Activated T-cell treated with anti-CD3 and anti-CD28 coated beads, Interleukin-2, amount 50 U/mL, for 72 hours (primary cell): ENCODE data around the gene MTX1. TPM values are rescaled to one million over a fixed set of nuclear protein-coding genes. Genes with fewer than 3 reads are reported as not detected.
"Not testable (repeated sequence)": the region's sequence is repeated elsewhere in the genome, so short reads cannot be mapped to it uniquely, and the experiment has no call there.

Experiments
- ATAC-seq, 2 donors: fragments of 150-1000 bp; cut with Tn5 transposase; replicated peaks in 1 of 2; 2 replicates each; pipeline ENCODE4 v1.10.0; 2021; ENCODE audit warnings: moderate library complexity in 2 of 2, mild to moderate bottlenecking in 1 of 2
- DNase-seq, 2 donors: peaks; one replicate each; pipeline ENCODE4 v3.0.0; 2021 to 2022; ENCODE audit warnings: mixed read lengths in 1 of 2
- H3K27ac Mint-ChIP-seq: one replicate; pipeline ENCODE4 v1.8.0; 2022; ENCODE audit warnings: mild to moderate bottlenecking, moderate library complexity, mixed read lengths
- H3K27me3 Mint-ChIP-seq: one replicate; pipeline ENCODE4 v1.8.0; 2022; ENCODE audit warnings: low read depth, mixed read lengths
- H3K36me3 Mint-ChIP-seq, 2 donors: one replicate each; pipeline ENCODE4 v1.8.0; 2022; ENCODE audit warnings: mixed read lengths in 2 of 2, mild to moderate bottlenecking in 1 of 2; ENCODE audit not compliant: insufficient read depth in 2 of 2
- H3K4me1 Mint-ChIP-seq: one replicate; pipeline ENCODE4 v1.8.0; 2022; ENCODE audit warnings: low read depth, mixed read lengths
- H3K4me3 Mint-ChIP-seq, 2 donors: one replicate each; pipeline ENCODE4 v1.8.0; 2022; ENCODE audit warnings: mild to moderate bottlenecking in 2 of 2, mixed read lengths in 2 of 2, moderate library complexity in 2 of 2
- H3K9me3 Mint-ChIP-seq, 2 donors: one replicate each; pipeline ENCODE4 v1.8.0; 2022; ENCODE audit warnings: mixed read lengths in 2 of 2
- total RNA-seq, 2 donors: library from RNA; stranded (reverse); gene quantifications; one replicate each; pipeline ENCODE4 v1.2.3, GENCODE V29; 2022

The MTX1 gene
- total RNA-seq, 2 donors from 2014 or later = 25.5 to 27.4 TPM

DNA sequence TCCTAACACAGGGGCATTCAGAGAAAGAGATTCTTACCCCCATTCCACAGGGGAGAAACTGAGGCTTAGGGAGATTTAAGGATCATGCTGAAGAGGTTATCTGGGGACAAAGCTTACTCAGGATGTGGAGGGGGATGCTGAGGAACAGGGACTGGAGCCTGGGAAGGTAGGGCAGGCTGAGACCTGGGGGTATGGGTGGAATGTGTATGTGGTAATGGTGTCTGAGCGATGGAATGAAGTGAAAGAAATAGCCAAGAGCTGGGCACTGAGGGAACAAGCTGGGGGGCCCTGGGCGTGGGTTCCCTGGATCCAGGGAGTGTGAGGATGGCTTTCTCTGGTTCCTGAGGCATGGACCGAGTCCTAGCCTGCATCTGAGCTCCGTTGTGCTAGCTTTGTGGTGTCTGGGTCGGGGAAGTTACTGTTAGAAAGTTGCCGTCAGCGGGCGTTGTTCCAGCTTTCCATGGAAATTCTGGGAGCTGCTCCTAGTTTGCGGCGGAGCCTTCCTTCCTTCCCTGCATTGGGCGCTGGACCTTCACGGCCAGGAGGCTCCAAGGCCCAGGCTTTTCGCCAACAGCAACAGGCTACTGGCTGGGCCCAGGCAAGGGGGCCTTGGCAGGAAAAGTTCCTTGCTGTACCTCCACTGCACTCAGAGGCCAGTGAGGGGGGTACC lies 3.0 kb downstream of the MTX1 start:
- not testable (repeated sequence) for DNase-seq, H3K36me3 Mint-ChIP-seq, H3K9me3 Mint-ChIP-seq, H3K4me3 Mint-ChIP-seq, ATAC-seq, H3K27me3 Mint-ChIP-seq, H3K27ac Mint-ChIP-seq
- H3K4me1 Mint-ChIP-seq = peaks cover 35% of the 10 kb centered on the region

DNA sequence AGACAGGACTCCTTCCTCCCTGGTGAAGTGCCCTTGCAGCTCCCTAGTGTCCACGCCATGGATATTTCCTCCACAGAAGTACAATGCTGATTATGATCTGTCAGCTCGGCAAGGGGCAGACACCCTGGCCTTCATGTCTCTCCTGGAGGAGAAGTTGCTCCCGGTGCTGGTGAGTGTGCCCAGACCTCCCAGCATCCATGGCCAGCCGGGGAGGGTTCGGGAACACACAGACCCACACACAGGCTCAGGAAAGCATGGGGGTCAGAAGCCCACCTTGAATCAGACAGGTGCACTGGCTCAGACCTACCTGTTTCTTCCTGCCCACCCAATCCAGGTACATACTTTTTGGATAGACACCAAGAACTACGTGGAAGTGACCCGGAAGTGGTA lies 3.6 kb downstream of the MTX1 start:
- not testable (repeated sequence) for H3K9me3 Mint-ChIP-seq, H3K36me3 Mint-ChIP-seq, ATAC-seq, H3K4me3 Mint-ChIP-seq, DNase-seq, H3K27me3 Mint-ChIP-seq, H3K27ac Mint-ChIP-seq
- peaks cover 30% of the 10 kb centered on the region for H3K4me1 Mint-ChIP-seq

DNA sequence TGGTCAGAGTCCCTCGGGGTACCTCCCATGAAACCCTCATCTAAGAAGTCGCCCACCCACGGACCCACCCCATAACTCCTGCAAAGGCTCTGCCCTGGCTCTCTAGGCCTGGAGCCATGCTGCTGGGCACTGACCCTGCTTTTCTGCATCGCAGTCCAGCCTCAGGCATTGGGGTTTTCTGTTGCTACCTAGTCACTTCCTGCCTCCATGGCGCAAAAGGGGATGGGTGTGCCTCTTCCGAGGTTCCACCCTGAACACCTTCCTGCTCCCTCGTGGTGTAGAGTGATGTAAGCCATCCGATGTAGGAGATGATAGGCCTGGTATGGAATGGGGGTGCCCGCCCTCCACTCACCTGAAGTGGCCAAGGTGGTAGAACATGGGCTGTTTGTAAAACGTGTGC lies 6.2 kb downstream of the MTX1 start:
- not testable (repeated sequence) for DNase-seq, H3K27ac Mint-ChIP-seq, H3K4me3 Mint-ChIP-seq, H3K9me3 Mint-ChIP-seq, H3K36me3 Mint-ChIP-seq, H3K27me3 Mint-ChIP-seq
- peaks cover 22% of the 10 kb centered on the region for H3K4me1 Mint-ChIP-seq
- ATAC-seq = peak in 1 of 2 donors; percentile 14

GRCh38 chr1:155218854-155219591 lies 10.5 kb downstream of the MTX1 start:
- ATAC-seq (peak; percentile 31 to 49), DNase-seq (peak in 1 of 2 donors; percentile 24)
- H3K4me3 Mint-ChIP-seq = peak overlapping the region; percentile 11 to 75
- H3K4me1 Mint-ChIP-seq = peaks cover 21% of the 10 kb centered on the region
- H3K36me3 Mint-ChIP-seq = no peaks in the 10 kb centered on the region
- H3K27ac Mint-ChIP-seq = no peak overlapping the region
- no peaks in the 10 kb centered on the region for H3K27me3 Mint-ChIP-seq
- H3K9me3 Mint-ChIP-seq = no peaks in the 10 kb centered on the region

- no peak overlapping the region for H3K27ac Mint-ChIP-seq
- no peak for DNase-seq
Observed at GRCh38 chr1:155219592-155220031, 11.1 kb downstream of the MTX1 start.

GRCh38 chr1:155220211-155220965 lies 11.9 kb downstream of the MTX1 start:
- H3K4me3 Mint-ChIP-seq, H3K36me3 Mint-ChIP-seq, H3K27me3 Mint-ChIP-seq, ATAC-seq, DNase-seq, H3K9me3 Mint-ChIP-seq, H3K27ac Mint-ChIP-seq: not testable (repeated sequence)
- peaks cover 26% of the 10 kb centered on the region for H3K4me1 Mint-ChIP-seq

More at GRCh38 chr1:155219592-155220031, 11.1 kb downstream of the MTX1 start:
- H3K9me3 Mint-ChIP-seq = no peaks in the 10 kb centered on the region
- peaks cover 25% of the 10 kb centered on the region for H3K4me1 Mint-ChIP-seq
- H3K27me3 Mint-ChIP-seq = no peaks in the 10 kb centered on the region
- H3K36me3 Mint-ChIP-seq = no peaks in the 10 kb centered on the region
- ATAC-seq = peak; percentile 45 to 53
- peak overlapping the region in 1 of 2 donors; percentile 75 for H3K4me3 Mint-ChIP-seq

- H3K4me1 Mint-ChIP-seq = peaks cover 47% of the 10 kb centered on the region
- no peak overlapping the region for H3K4me3 Mint-ChIP-seq
- H3K9me3 Mint-ChIP-seq = no peaks in the 10 kb centered on the region
- no peak for ATAC-seq
- no peaks in the 10 kb centered on the region for H3K27me3 Mint-ChIP-seq
- no peak overlapping the region for H3K27ac Mint-ChIP-seq
- DNase-seq = no peak
- H3K36me3 Mint-ChIP-seq = no peaks in the 10 kb centered on the region
Observed at GRCh38 chr1:155223047-155223446, 14.6 kb downstream of the MTX1 start.

GRCh38 chr1:155225404-155225759 lies 16.9 kb downstream of the MTX1 start:
- peak overlapping the region; percentile 76 for H3K27ac Mint-ChIP-seq
- H3K27me3 Mint-ChIP-seq, H3K36me3 Mint-ChIP-seq, H3K9me3 Mint-ChIP-seq, ATAC-seq, DNase-seq: not testable (repeated sequence)
- H3K4me1 Mint-ChIP-seq = peaks cover 38% of the 10 kb centered on the region
- peak overlapping the region; percentile 81 to 95 for H3K4me3 Mint-ChIP-seq

DNA sequence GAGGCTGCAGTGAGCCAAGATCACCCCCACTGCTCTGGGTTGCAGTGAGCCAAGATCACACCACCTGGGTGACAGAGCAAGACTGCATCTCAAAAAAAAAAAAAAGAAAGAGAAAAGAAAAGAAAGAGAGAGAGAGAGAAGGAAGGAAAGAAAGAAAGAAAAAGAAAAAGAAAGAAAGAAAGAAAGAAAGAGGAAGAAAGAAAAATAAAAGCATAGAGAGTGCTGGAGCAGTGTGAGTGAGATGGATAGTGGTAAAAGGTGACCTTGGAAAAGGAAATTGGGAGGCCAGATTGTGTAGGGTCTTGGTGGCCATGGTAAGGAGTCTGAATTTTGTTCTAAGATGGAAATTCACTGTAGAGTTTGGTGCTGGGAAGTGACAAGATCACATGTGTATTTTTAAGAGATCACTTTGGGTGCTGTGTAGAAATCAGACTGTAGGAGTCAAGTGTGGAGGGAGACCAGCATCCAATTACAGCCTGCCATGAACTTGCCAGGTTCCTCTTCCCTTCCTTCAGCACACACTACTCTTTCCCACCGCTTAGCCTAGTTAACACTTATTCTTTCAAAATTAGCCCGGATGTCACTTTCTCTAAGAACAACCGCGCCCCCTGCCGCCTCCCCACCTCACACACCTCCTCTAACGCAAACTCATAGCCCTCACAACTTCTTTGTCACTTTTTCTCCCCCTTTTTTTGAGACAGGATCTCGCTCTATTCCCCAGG lies 17.9 kb downstream of the MTX1 start:
- ATAC-seq (peak; percentile 50 to 55), DNase-seq (peak; percentile 82 to 88)
- Mint-ChIP-seq H3K9me3 (peaks cover 0 to 2% of the 10 kb centered on the region in 2 donors), H3K4me1 (peaks cover 39% of the 10 kb centered on the region), H3K4me3 (peak overlapping the region; percentile 81 to 95), H3K27ac (peak overlapping the region; percentile 76), H3K27me3 (no peaks in the 10 kb centered on the region), H3K36me3 (no peaks in the 10 kb centered on the region)

DNA sequence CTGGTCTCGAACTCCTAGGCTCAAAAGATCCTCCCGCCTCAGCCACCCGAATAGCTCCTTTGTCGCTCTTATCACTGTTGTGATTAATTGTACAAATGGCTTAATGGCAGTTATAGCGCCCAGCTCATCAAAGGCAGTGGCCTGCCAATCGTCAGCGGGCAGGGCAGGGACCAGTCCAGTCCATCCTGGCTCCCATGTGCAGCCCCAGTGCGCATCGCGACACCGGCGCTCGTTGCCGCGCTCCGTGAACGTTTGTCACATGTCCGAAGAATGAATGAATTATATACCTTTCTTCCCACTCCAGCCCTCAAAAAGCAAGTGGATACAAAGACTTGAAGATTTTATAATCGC lies 18.4 kb downstream of the MTX1 start:
- Mint-ChIP-seq H3K27me3 (no peaks in the 10 kb centered on the region), H3K4me1 (peaks cover 39% of the 10 kb centered on the region), H3K36me3 (no peaks in the 10 kb centered on the region), H3K9me3 (peaks cover 0 to 2% of the 10 kb centered on the region in 2 donors), H3K4me3 (peak overlapping the region; percentile 81 to 95), H3K27ac (peak overlapping the region; percentile 76)
- ATAC-seq (peak; percentile 54 to 58), DNase-seq (peak; percentile 50 to 54)

DNA sequence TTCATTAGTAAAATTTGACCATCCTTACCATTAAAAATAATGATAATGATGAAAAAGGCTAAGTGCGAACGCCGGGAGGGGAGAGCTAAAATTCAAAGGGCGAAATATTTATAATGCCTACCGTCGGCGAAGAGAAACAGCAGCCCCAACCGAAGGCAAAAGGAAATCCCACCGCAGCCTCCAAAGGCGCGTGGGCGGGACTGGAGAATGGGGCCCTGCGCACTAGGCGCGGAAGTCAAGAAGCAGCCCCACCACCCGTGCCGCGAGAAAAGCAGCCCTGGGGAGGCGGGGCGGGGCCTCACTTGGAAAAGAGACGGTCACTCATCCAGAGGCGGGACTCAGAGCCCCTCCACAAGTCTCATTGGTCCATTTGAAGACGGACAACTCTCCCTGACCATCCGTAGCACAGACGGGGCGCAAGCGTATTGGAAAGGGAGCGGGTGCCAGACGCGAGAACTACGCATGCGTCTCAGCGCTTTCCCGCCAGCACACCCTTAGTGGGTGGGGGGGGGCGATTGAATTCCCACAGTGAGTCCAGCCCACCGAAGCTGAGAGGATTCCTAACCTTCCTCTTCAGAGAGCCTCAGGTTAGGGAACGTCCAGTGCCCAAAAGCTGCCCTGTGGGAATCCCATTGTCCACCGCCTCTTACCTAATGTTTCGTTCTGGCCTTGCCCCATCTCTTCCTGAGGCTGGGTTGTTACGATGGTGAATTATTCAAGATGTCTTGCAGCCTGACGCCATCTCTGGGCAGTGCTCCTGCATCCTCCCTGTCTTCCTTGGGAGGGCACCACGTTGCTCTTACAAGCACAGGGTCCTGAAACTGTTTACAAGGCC lies 19.0 kb downstream of the MTX1 start:
- peaks cover 0 to 2% of the 10 kb centered on the region in 2 donors for H3K9me3 Mint-ChIP-seq
- peak overlapping the region; percentile 76 for H3K27ac Mint-ChIP-seq
- H3K27me3 Mint-ChIP-seq = no peaks in the 10 kb centered on the region
- ATAC-seq = peak; percentile 94 to 96
- H3K4me3 Mint-ChIP-seq = peak overlapping the region; percentile 81 to 95
- H3K4me1 Mint-ChIP-seq = peaks cover 39% of the 10 kb centered on the region
- DNase-seq = peak; percentile 98 to 99
- no peaks in the 10 kb centered on the region for H3K36me3 Mint-ChIP-seq

DNA sequence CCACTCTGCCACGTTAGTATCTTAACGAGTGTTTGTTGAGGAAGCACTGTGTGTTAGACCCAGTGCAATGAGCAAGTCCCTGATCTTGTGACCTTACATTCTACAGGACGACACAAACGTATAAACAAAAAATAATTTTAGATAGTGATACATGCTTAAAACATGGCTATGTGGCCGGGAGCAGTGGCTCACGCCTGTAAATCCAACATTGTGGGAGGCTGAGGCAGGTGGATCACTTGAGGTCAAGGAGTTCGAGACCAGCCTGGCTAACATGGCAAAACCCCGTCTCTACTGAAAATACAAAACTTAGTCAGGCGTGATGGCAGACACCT lies 19.6 kb downstream of the MTX1 start:
- ATAC-seq = no peak
- Mint-ChIP-seq H3K27ac (peak overlapping the region; percentile 40), H3K4me1 (peaks cover 39% of the 10 kb centered on the region), H3K9me3 (peaks cover 0 to 2% of the 10 kb centered on the region in 2 donors), H3K4me3 (peak overlapping the region; percentile 81 to 95), H3K36me3 (no peaks in the 10 kb centered on the region), H3K27me3 (no peaks in the 10 kb centered on the region)
- DNase-seq = no peak
